Activated effector memory CD4-positive, alpha-beta T cell treated with Interleukin-2 at 50 U/mL for 16 hours (primary cell): Measurements from ENCODE around the gene SFXN5.
A peak's percentile ranks its signal among the peaks of the same experiment; 100 is the strongest.

Experiments
- DNase-seq: peaks from one replicate; pipeline ENCODE4 v3.0.0-alpha.2; 2020

SFXN5 gene

GRCh38 chr2:72972352-72973136 lies 99.0 kb downstream of the SFXN5 start:
- no peak for DNase-seq

- DNase-seq: no peak
These were observed 100.5 kb downstream of the SFXN5 start for GRCh38 chr2:72971036-72971435.

- no peak for DNase-seq
These were observed 101.8 kb downstream of the SFXN5 start for GRCh38 chr2:72969706-72970105.

- DNase-seq: no peak
These were observed 103.2 kb downstream of the SFXN5 start for GRCh38 chr2:72968286-72968685.

GRCh38 chr2:72965770-72966450 lies 105.6 kb downstream of the SFXN5 start:
- DNase-seq: no peak

GRCh38 chr2:72965016-72965415 lies 106.5 kb downstream of the SFXN5 start:
- DNase-seq: no peak

GRCh38 chr2:72964146-72964525 lies 107.4 kb downstream of the SFXN5 start:
- no peak for DNase-seq

GRCh38 chr2:72963423-72964145 lies 107.9 kb downstream of the SFXN5 start:
- DNase-seq: no peak

- DNase-seq: no peak
These were observed 108.6 kb downstream of the SFXN5 start for GRCh38 chr2:72962911-72963310.

GRCh38 chr2:72961853-72962468 lies 109.6 kb downstream of the SFXN5 start:
- DNase-seq: no peak

GRCh38 chr2:72961036-72961720 lies 110.3 kb downstream of the SFXN5 start:
- no peak for DNase-seq

- DNase-seq: no peak
These were observed 111.2 kb downstream of the SFXN5 start for GRCh38 chr2:72959995-72960981.

GRCh38 chr2:72959554-72959953 lies 112.0 kb downstream of the SFXN5 start:
- DNase-seq: no peak

GRCh38 chr2:72958542-72959385 lies 112.7 kb downstream of the SFXN5 start:
- no peak for DNase-seq

GRCh38 chr2:72956936-72957335 lies 114.6 kb downstream of the SFXN5 start:
- DNase-seq: no peak

- no peak for DNase-seq
These were observed 115.5 kb downstream of the SFXN5 start for GRCh38 chr2:72956050-72956395.

- DNase-seq: no peak
These were observed 116.1 kb downstream of the SFXN5 start for GRCh38 chr2:72955228-72956049.

- no peak for DNase-seq
These were observed 116.9 kb downstream of the SFXN5 start for GRCh38 chr2:72954376-72955227.

GRCh38 chr2:72953976-72954375 lies 117.5 kb downstream of the SFXN5 start:
- DNase-seq: peak; percentile 13
